ENCODE data around the gene RYR2.

RYR2 gene

DNA sequence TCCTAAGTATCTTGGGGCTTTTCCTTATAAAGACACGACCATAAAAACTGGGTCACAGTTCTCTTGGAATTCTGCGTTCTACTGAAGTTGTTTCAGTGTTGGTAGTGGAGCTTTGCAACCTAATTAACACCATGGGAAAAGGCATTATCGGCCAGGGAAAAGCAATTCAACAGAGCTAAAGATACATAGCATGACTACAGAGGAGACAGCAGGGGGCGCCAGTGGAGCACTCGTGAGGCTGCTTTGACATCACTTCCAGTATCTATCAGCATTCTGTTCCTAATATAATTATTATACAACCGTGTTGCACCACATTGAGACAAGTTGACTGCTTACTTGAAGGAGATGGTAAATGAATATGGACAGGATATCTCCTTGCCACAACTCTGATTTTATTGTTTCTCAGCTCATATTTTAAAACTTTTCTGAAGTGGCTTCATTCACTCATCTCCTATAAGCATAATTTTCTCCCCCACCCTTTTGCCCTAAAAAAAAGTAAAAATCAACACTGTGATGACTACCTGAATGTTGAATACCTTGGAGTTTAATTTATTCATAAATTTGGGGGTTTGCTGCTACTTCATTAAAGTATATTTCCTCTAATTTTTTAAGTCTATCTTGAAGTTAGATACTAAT lies 809.3 kb downstream of the RYR2 start:
- Histone ChIP-seq H3K4me3 (no peak overlapping the region), H3K27ac (no peak overlapping the region)

DNA sequence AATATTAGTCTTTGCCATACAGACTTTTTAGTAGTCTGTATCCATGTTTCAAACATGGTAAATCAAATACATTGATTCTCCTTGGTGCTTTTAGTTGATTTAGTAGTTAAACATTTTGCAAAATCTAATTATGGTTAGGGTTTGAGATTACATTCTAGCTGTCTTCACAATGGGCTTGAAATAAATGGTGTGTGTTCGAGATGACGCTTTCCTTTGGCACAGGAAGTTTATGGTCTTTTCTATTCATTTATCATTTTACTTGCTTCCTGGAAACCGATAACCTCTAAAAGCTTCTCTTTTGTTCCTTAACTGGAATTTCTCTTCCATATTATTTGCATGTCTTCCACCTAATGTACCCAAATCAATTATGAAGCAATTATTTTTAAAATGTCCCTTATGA lies 810.4 kb downstream of the RYR2 start:
- H3K4me3 ChIP-seq: no peak overlapping the region
- no peak overlapping the region for H3K27ac ChIP-seq

- Histone ChIP-seq H3K4me3 (no peak overlapping the region), H3K27ac (no peak overlapping the region)
Observed at GRCh38 chr1:237857455-237857854, 815.5 kb downstream of the RYR2 start.

DNA sequence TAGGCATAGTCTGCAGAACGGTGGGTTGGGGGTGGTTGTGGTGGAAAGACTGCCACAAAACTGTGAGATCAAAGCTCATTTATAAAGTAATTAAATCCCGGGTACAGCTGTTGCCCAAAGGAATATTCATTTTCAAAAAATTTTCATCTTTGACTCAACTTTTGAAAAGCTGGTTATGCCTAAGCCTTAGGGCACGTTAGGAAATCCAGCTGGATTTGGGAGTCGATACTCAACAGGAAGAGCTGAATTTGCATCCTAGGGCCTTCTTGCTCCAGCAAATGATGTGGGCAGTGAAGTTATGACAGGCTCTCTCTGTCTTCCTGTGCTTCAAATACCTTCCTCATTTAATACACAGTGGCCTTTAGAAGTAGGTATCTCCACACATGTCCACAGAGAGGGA lies 817.0 kb downstream of the RYR2 start:
- Histone ChIP-seq H3K4me3 (no peak overlapping the region), H3K27ac (no peak overlapping the region)

DNA sequence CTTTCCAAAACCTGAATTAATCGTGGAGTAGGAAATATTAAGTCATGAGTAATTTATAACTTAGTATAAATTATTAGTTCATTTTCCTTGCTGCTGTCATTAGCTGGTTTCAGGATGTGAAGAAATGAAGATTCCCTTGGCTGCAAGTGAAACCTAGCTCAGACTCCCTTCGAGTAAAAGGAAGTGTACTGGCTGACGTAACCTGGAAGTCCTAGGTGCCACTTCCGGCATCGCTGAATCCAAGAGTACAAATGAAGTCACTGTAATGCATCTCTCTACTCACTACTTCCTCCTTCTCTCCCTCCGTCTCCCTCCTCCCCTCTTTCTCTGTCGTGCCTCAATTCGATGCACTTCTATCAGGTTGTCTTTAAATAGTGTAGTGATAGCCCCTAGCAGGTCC lies 820.0 kb downstream of the RYR2 start:
- no peak overlapping the region for H3K27ac ChIP-seq
- no peak overlapping the region for H3K4me3 ChIP-seq

DNA sequence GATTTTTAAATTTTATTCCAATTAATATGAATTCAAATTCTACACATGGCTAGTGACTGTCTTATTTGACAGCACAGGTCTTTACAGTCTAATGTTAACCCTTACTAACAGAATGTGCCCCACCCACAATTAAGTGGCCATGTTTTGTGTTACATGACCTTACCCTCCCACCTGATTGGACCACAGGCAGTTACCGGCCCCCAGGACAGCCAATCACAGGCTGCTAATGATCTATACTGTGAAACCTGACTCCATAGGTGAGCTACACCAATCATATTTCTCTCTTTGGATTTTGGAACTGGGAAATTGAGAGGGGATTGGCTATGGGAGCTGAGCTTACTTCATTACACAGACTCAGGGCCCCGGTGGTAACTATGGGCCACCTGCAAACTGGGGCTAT lies 821.2 kb downstream of the RYR2 start:
- no peak overlapping the region for H3K4me3 ChIP-seq
- no peak overlapping the region for H3K27ac ChIP-seq

DNA sequence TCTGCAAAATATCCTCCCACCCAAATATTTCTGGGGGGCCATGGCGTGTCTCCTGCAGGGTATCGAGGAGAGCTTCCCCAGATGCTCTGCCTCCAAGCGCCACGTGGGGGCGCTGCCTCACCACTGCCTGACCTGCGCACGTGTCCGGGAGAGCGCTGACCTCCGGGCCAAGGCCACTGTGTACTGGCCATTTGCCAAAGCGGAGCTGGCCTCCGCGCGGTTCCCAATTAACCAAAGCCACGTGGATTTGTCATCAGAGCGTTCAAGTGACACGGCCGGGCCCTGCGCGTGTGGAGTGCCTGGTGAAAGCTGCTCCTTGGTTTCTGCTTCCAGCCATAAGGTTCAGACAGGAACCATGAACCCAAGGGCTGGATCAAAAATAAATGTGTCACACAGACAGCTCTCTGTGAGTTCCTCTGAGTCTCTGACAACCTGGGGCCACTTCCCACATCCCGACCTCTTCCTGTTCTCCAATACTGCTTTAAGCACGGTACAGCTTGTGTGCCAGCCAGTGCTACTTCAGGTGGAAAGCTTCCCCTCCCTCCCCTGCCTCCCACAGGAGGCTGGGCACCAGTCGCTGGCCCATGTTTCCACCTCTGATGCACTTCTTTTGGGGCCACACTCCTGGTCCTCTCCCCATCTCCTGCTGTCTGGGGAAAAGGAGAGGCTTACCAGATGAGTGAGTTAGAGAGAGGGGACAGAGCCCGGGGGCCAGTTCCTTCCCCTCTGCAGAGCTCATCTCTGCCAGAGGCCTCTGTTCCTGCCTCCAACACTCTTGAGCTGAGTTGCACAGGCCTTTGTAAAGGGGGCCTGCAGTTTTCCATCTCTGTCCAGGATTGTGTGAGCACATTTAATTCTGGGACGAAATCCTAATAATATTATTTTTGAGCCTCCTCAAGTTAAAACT lies 822.6 kb downstream of the RYR2 start:
- no peak overlapping the region for H3K27ac ChIP-seq

GRCh38 chr1:237867380-237867888 lies 825.5 kb downstream of the RYR2 start:
- H3K4me3 ChIP-seq: no peak overlapping the region
- no peak overlapping the region for H3K27ac ChIP-seq

More for the DNA sequence above, 822.6 kb downstream of the RYR2 start:
- H3K4me3 ChIP-seq: peak overlapping the region in 1 of 7 experiments; percentile 4

DNA sequence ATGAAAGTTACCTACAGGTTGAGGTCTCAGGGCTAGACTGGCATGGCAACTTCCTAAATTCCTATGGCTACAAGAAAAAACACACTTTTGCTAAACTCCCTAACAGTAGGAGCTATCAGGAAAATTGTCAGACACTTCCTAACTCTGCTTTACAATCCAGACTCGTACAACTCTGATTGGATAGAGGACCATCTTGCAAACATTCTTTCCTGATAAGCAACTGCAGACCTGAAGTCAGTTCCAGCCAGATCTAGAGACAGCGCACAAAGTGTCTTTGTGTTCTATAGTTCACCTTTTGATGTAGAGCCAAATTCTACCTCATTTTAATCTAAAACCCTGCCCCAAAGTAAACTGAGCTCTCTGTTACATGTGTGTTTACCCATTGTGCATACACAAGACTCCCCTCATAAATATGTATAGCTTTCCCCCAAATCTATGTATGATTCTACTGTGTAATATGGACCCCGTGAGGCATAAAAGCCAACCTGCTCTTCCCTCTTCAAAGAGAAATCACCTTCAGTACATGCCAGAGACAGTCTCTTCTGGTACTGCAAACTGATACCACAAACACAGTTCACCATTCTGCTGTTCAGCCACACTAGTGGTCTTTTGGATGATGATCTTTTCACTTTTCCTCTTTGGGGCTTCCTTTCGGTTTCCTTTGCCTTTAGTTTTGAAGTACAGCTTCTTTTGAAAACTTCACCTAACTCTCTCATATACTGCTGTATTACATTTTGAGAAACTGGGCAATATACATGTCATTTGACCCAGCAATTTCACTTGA lies 827.0 kb downstream of the RYR2 start:
- Histone ChIP-seq H3K4me3 (no peak overlapping the region), H3K27ac (no peak overlapping the region)

DNA sequence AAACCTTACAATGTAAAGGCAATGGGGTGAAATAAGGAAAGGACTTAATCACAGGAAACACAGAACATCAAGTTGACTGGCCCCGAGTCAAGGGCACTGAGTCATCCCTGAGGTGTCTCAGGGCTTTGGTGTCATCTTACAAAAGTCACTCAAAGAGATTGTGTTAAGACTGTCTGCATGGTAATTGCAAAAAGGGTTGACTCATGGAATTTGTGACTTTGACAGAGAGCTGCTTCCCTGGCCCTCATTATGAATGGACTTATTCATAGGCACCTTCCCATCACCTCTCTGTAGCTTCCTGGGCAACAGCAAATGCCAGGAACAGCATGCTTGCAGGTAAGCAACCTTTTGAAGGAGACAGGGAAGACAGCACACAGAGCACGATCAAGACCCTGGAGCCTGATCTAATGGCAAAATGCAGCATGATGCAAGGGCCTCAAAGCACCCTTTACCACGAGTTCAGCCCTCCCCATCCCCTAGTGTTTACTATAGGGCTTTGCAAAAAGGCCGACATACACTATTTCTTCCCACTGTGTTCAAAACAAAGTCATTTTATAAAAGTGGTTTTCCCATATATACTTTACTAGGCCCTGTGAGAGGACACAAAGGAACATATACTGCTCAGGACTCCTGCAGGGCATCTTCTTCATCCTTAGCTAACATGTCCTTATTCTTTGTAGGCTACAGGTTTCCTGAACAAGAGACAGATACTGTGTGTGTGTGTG lies 831.7 kb downstream of the RYR2 start:
- H3K4me3 ChIP-seq: no peak overlapping the region
- no peak overlapping the region for H3K27ac ChIP-seq

GRCh38 chr1:237875291-237875690 lies 833.3 kb downstream of the RYR2 start:
- no peak overlapping the region for H3K27ac ChIP-seq
- no peak overlapping the region for H3K4me3 ChIP-seq

- Histone ChIP-seq H3K27ac (no peak overlapping the region), H3K4me3 (no peak overlapping the region)
Observed at GRCh38 chr1:237877631-237878030, 835.6 kb downstream of the RYR2 start.

- Histone ChIP-seq H3K4me3 (no peak overlapping the region), H3K27ac (no peak overlapping the region)
Observed at GRCh38 chr1:237878406-237878805, 836.4 kb downstream of the RYR2 start.

DNA sequence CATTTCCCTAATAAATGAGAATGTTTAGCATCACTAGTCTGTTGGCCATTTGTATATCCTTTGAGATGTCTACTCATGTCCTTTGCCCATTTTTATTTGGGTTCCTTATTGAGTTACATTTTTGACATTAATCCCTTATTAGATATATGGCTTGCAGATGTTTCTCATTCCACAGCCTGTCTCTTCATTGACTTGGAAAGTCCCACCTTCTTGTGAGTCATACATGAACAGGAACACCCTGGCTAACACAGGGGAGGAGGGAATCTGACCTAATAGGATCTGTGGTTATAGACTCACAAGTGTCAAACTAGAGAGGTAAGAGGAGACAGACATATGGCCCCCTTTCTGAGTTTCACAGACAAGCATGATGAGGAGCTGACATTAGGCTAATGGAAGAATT lies 837.2 kb downstream of the RYR2 start:
- H3K27ac ChIP-seq: no peak overlapping the region
- H3K4me3 ChIP-seq: no peak overlapping the region

Data from skin epidermis (tissue), 12 donors.